HG03095 (cell line): Measurements from ENCODE around the gene TSPAN5.

Source experiments
- ATAC-seq: cut with Tn5 transposase; IDR thresholded peaks from one replicate; pipeline ENCODE4 v1.9.1; 2021; ENCODE audit warnings: moderate library complexity; ENCODE audit not compliant: unreplicated experiment

The TSPAN5 gene

GRCh38 chr4:98601708-98602107 is 56.7 kb downstream of the TSPAN5 start:
- peak; percentile 67 for ATAC-seq

DNA sequence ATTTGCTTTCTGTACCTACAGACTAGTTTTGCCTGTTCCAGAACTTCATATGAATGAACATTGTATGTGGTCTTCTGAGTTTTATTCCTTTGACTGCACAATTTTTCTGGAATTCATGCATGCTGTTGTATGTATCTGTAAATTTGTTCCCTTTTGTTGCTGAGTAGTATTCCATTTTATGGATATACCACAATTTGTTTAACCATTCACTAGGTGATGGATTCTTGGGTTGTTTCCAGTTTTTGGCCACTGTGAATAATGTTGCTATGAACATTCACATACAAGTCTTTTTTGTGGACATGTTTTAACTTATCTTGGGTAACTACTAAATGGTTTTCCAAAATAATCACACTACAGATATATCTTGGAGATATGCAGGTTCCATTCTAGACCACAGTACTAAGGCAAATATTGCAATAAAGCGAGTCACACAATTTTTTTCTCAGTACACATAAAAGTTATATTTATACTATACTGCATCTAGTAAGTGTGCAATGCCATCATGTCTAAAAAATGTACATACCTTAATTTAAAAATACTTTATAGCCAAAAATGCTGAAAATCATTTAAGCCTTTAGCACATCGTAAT is 58.7 kb downstream of the TSPAN5 start:
- ATAC-seq = no peak

- no peak for ATAC-seq
Observed at GRCh38 chr4:98586962-98587354, 71.5 kb downstream of the TSPAN5 start.

- ATAC-seq = no peak
Observed at GRCh38 chr4:98586291-98586961, 72.0 kb downstream of the TSPAN5 start.

DNA sequence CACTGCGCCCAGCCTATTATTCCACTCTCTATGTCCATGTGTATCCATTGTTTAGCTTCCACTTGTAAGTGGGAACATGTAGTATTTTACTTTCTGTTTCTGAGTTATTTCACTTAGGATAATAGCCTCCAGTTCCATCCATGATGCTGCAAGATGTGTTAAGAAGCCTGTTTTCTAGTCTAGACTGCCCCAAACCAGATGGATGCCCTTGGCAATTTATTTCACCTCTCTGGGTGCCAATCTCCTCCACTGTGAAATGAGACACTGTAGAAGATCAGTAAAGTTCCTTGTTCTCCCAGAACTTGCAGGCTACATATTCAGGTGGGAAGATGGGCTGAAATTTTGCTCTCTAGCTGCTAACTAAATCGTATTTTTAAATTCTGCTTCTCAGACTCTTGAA is 72.8 kb downstream of the TSPAN5 start:
- no peak for ATAC-seq

DNA sequence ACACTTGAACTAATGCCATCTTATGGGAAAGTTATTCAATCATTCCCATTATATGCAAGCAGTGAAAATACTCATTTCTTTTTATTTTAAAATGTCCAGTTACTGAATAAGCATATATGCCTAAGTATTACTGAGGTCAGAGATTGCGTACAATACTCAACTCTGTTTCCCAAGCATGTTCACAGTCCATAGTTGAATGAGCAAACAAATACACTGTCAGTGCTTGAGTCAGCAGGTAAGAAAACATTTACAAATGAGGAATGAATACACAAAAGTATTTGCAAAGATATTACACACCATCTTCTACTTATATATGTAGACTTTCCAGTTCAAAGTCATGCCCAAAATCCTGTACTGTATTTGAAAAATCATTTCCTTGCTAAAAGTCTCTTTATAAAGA is 74.1 kb downstream of the TSPAN5 start:
- ATAC-seq = no peak

DNA sequence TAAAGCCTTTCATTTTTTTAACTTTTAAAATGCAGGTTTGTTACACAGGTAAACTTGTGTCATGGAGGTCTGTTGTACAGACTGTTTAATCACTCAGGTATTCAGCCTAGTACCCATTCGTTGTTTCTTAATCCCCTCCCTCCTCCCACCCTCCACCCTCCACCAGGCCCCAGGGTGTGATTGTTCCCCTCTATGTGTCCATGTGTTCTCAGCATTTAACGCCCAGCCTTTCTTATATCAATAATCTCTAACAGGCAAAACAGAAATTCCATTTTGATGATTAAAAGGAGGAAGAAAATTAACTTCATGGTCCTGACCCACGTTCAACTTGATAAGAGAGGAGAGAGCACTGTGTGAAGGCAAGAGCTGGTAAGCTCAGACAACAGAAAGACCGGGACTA is 75.1 kb downstream of the TSPAN5 start:
- ATAC-seq = no peak

GRCh38 chr4:98581126-98581525 is 77.3 kb downstream of the TSPAN5 start:
- no peak for ATAC-seq

DNA sequence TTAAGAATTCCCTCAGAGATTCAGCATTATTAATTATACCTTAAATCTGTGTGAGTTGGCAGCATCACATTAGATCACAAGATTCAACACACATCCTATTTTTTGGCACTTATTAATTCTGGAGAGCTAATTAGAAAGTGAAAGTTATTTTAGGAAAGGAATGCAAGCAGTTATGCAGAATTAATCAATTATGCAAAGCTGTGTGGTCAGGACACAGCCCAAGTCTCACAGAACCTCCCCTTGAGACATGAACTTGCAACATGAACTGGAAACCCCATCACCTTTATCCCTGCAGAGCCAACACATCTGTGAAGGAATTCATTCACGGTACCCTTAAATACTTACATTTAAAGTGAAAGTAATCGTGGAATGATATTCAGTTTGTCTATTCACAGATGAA is 80.5 kb downstream of the TSPAN5 start:
- no peak for ATAC-seq

DNA sequence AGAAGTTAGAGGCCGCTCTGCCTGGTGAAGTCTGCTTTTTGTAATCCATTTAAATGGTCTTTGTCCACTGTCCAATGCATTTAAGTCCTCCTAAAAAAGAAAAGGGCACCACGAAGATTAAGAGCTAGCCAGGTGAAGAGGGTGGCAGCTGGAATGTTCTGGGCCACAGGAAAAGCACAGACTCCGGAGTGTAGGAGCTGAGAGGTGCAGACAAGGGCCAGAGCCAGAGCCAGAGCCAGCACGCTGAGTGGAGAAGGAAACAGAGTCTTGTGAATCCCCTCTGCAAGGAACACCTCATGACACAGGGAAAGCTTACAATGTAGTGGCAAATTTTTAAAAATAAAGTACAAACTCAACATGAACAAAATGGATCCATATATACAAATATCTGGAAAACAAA is 83.6 kb downstream of the TSPAN5 start:
- ATAC-seq = no peak

DNA sequence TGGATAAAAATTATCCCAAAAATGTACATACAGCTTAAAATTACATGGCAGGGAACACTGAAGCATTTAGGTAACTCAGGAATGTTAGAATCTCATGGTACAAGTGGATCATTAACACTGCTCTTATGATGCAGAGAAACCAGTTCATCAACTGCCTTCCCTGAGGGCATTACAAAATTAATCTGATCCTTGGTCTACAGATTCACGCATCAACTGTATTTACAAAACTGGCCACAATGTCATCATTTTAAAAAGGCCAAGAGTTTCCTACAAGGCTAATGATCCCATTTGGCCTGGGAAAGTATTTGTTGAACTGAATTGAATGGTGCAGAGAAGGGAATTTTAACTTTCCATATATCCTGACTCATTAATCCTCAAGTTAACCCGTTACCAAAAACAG is 84.6 kb downstream of the TSPAN5 start:
- ATAC-seq = no peak

GRCh38 chr4:98572697-98573096 is 85.7 kb downstream of the TSPAN5 start:
- ATAC-seq = no peak

- ATAC-seq = no peak
Observed at GRCh38 chr4:98571161-98571786, 87.1 kb downstream of the TSPAN5 start.

GRCh38 chr4:98570151-98570797 is 88.1 kb downstream of the TSPAN5 start:
- ATAC-seq = no peak

GRCh38 chr4:98568941-98569663 is 89.3 kb downstream of the TSPAN5 start:
- ATAC-seq = no peak

GRCh38 chr4:98567611-98568010 is 90.8 kb downstream of the TSPAN5 start:
- ATAC-seq = no peak

- ATAC-seq = no peak
Observed at GRCh38 chr4:98566361-98567008, 91.9 kb downstream of the TSPAN5 start.

- no peak for ATAC-seq
Observed at GRCh38 chr4:98565681-98566301, 92.6 kb downstream of the TSPAN5 start.

DNA sequence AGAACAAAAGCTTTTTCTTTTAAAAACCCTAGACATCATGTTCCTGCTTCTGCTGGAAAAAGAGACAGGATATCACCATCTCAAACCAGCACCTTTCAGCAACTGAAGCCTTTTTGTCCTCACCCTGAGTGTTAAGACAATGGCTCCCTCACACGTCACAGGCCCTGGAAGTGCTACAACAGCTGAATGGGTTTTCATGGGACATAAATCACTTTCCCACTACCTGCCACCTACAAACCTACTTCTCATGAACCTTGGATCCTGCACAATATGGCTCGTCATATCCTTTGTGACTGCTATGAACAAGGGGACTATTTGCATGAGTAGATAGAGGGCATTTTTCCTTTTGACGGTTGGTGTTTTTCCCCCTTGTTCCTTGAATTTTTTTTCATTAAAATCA is 93.6 kb downstream of the TSPAN5 start:
- ATAC-seq = no peak

GRCh38 chr4:98560321-98560720 is 98.1 kb downstream of the TSPAN5 start:
- no peak for ATAC-seq
